DOHH2 (cell line): ENCODE results near the gene MGP.

ENCODE experiments used
- H3F3A ChIP-seq: fragments of 200-600 bp; sonication (generic), shearing (Covaris generic); 2 replicates; pipeline ENCODE4 v1.6.0; 2016; ENCODE audit warnings: antibody characterized with exemption, mild to moderate bottlenecking; ENCODE audit not compliant: control insufficient read depth, insufficient read depth
- H3K27ac ChIP-seq: fragments of 200-600 bp; sonication (generic); 2 replicates; pipeline ENCODE4 v1.5.1; 2014; ENCODE audit warnings: low read depth, mild to moderate bottlenecking, low read length, moderate library complexity
- H3K27me3 ChIP-seq: fragments of 200-600 bp; sonication (generic); 2 replicates; pipeline ENCODE4 v1.6.1; 2014; ENCODE audit warnings: mild to moderate bottlenecking, low read length, mixed read lengths; ENCODE audit not compliant: control insufficient read depth
- H3K36me3 ChIP-seq: fragments of 200-600 bp; sonication (generic); 2 replicates; pipeline ENCODE4 v1.6.1; 2014; ENCODE audit warnings: mild to moderate bottlenecking, low read length, moderate library complexity, mixed read lengths; ENCODE audit not compliant: control insufficient read depth
- H3K4me1 ChIP-seq: fragments of 200-600 bp; sonication (generic); 2 replicates; pipeline ENCODE4 v1.6.1; 2014; ENCODE audit warnings: mild to moderate bottlenecking, low read length, mixed read lengths; ENCODE audit not compliant: control insufficient read depth
- H3K4me2 ChIP-seq: fragments of 200-600 bp; sonication (generic); 2 replicates; pipeline ENCODE4 v1.6.0; 2014; ENCODE audit warnings: mild to moderate bottlenecking, low read length, moderate library complexity
- H3K4me3 ChIP-seq: fragments of 200-600 bp; sonication (generic); 2 replicates; pipeline ENCODE4 v1.5.1; 2014; ENCODE audit warnings: mild to moderate bottlenecking, low read length, mixed read lengths
- H3K79me2 ChIP-seq: fragments of 200-600 bp; sonication (generic); 2 replicates; pipeline ENCODE4 v1.6.1; 2014; ENCODE audit warnings: mild to moderate bottlenecking, low read length, mixed read lengths; ENCODE audit not compliant: control insufficient read depth
- H3K9me2 ChIP-seq: fragments of 200-600 bp; sonication (generic); replicated peaks from 2 replicates; pipeline ENCODE4 v1.6.1; 2014; ENCODE audit warnings: mild to moderate bottlenecking, low read length, mixed read lengths; ENCODE audit not compliant: control insufficient read depth
- H3K9me3 ChIP-seq: fragments of 200-600 bp; sonication (generic); 2 replicates; pipeline ENCODE4 v1.6.1; 2014; ENCODE audit warnings: antibody characterized with exemption, low read length, mixed read lengths; ENCODE audit not compliant: control insufficient read depth, insufficient read depth
- H4K20me1 ChIP-seq: fragments of 200-600 bp; sonication (generic); 2 replicates; pipeline ENCODE4 v1.6.0; 2014; ENCODE audit warnings: low read depth, mild to moderate bottlenecking, antibody characterized with exemption, low read length, moderate library complexity; ENCODE audit not compliant: control insufficient read depth, insufficient read depth
- CTCF ChIP-seq: fragments of 200-600 bp; sonication (generic); IDR thresholded peaks from one replicate; pipeline ENCODE4 v1.5.1; 2014; ENCODE audit warnings: antibody characterized with exemption, mild to moderate bottlenecking, low read depth, low read length; ENCODE audit not compliant: poor library complexity, severe bottlenecking
- EZH2phosphoT487 ChIP-seq: fragments of 200-600 bp; sonication (generic); IDR thresholded peaks from 2 replicates; pipeline ENCODE4 v1.6.1; 2017; ENCODE audit warnings: borderline replicate concordance, mild to moderate bottlenecking, antibody characterized with exemption, low read length, moderate library complexity, mixed read lengths

MGP gene

GRCh38 chr12:14871886-14872285, 13.8 kb downstream of the MGP start:
- H3K79me2 ChIP-seq, result no peaks in the 10 kb centered on the region
- TF ChIP-seq CTCF (no peak), EZH2phosphoT487 (no peak)

GRCh38 chr12:14871247-14871646, 14.4 kb downstream of the MGP start:
- Histone ChIP-seq H3K4me2 (no peak overlapping the region), H3K36me3 (peaks cover 6% of the 10 kb centered on the region), H4K20me1 (no peaks in the 10 kb centered on the region), H3F3A (no peaks in the 10 kb centered on the region), H3K4me1 (peaks cover 11% of the 10 kb centered on the region), H3K79me2 (no peaks in the 10 kb centered on the region), H3K9me2 (no peaks in the 10 kb centered on the region), H3K9me3 (peaks cover 12% of the 10 kb centered on the region; the same call in 1 of the 2 replicates), H3K27me3 (no peaks in the 10 kb centered on the region), H3K4me3 (no peak overlapping the region), H3K27ac (no peak overlapping the region)
- TF ChIP-seq EZH2phosphoT487 (no peak), CTCF (no peak)

More at GRCh38 chr12:14871886-14872285, 13.8 kb downstream of the MGP start:
- no peaks in the 10 kb centered on the region for H3F3A ChIP-seq
- H4K20me1 ChIP-seq, result no peaks in the 10 kb centered on the region
- H3K27me3 ChIP-seq, result no peaks in the 10 kb centered on the region
- peaks cover 12% of the 10 kb centered on the region; the same call in 1 of the 2 replicates for H3K9me3 ChIP-seq
- peaks cover 11% of the 10 kb centered on the region for H3K4me1 ChIP-seq
- H3K36me3 ChIP-seq, result peaks cover 6% of the 10 kb centered on the region
- H3K9me2 ChIP-seq, result no peaks in the 10 kb centered on the region
- no peak overlapping the region for H3K4me3 ChIP-seq
- H3K4me2 ChIP-seq, result no peak overlapping the region
- H3K27ac ChIP-seq, result no peak overlapping the region

GRCh38 chr12:14868916-14869506, 16.6 kb downstream of the MGP start:
- Histone ChIP-seq H3F3A (no peaks in the 10 kb centered on the region), H3K4me3 (no peak overlapping the region), H3K9me3 (peaks cover 12% of the 10 kb centered on the region; the same call in 1 of the 2 replicates), H3K27me3 (no peaks in the 10 kb centered on the region), H3K4me1 (peaks cover 10% of the 10 kb centered on the region), H3K4me2 (no peak overlapping the region), H3K36me3 (peaks cover 6% of the 10 kb centered on the region), H3K9me2 (no peaks in the 10 kb centered on the region), H3K79me2 (no peaks in the 10 kb centered on the region), H4K20me1 (no peaks in the 10 kb centered on the region), H3K27ac (no peak overlapping the region)
- no peak for TF ChIP-seq CTCF
- no peak for TF ChIP-seq EZH2phosphoT487
